ENCODE measurements around the gene BAIAP2L2. TPM values are rescaled to one million over a fixed set of nuclear protein-coding genes. Genes with fewer than 3 reads are reported as not detected.

Gene BAIAP2L2
- total and polyA plus RNA-seq, 2 experiments from 2014 or later, result 4.4 to 8.2 TPM

GRCh38 chr22:38142606-38143005 is 32.1 kb upstream of the BAIAP2L2 start:
- no peak overlapping the region for H3K4me2 ChIP-seq
- TF ChIP-seq CTCF (IDR thresholded peaks at IDR 0.05; ENCODE audit: poor library complexity), result no peak
- TF ChIP-seq EZH2 (IDR thresholded peaks at IDR 0.05; ENCODE audit: borderline replicate concordance), result no peak
- TF ChIP-seq EZH2phosphoT487 (IDR thresholded peaks at IDR 0.05; ENCODE audit: low read depth, severe bottlenecking, unreplicated experiment), result no peak
- H3K9me2 ChIP-seq (replicated peaks; ENCODE audit: insufficient read depth), result no peaks in the 10 kb centered on the region
- H4K20me1 ChIP-seq (ENCODE audit: insufficient read depth, poor library complexity, severe bottlenecking), result no peaks in the 10 kb centered on the region
- no peaks in the 10 kb centered on the region for H3K9me3 ChIP-seq (ENCODE audit: low read depth)
- H3K27ac ChIP-seq, result no peak overlapping the region
- no peaks in the 10 kb centered on the region for H3K36me3 ChIP-seq (replicated peaks; ENCODE audit: insufficient read depth, low read depth)
- DNase-seq (ENCODE audit: low spot score), result no peak
- H3K79me2 ChIP-seq, result no peaks in the 10 kb centered on the region
- no peak overlapping the region for H3K4me3 ChIP-seq
- 89% methylated on average over 5 of the region's 5 CpGs for WGBS (ENCODE audit: low lambda C conversion rate, missing lambda C conversion rate)
- H2AFZ ChIP-seq, result no peak overlapping the region
- no peaks in the 10 kb centered on the region for H3K4me1 ChIP-seq (ENCODE audit: insufficient read depth)
- H3K27me3 ChIP-seq, result no peaks in the 10 kb centered on the region

- DNase-seq (ENCODE audit: low spot score), result no peak
- Histone ChIP-seq H3K4me2 (no peak overlapping the region), H3K9me3 (ENCODE audit: low read depth) (no peaks in the 10 kb centered on the region), H4K20me1 (ENCODE audit: insufficient read depth, poor library complexity, severe bottlenecking) (no peaks in the 10 kb centered on the region), H3K36me3 (replicated peaks; ENCODE audit: insufficient read depth, low read depth) (no peaks in the 10 kb centered on the region), H3K4me3 (no peak overlapping the region), H2AFZ (no peak overlapping the region), H3K4me1 (ENCODE audit: insufficient read depth) (no peaks in the 10 kb centered on the region), H3K79me2 (no peaks in the 10 kb centered on the region), H3K27ac (no peak overlapping the region), H3K27me3 (no peaks in the 10 kb centered on the region), H3K9me2 (replicated peaks; ENCODE audit: insufficient read depth) (no peaks in the 10 kb centered on the region)
- WGBS (ENCODE audit: low lambda C conversion rate, missing lambda C conversion rate), result 95% methylated on average over 16 of the region's 16 CpGs
- no peak for TF ChIP-seq CTCF (IDR thresholded peaks at IDR 0.05; ENCODE audit: poor library complexity)
- no peak for TF ChIP-seq EZH2phosphoT487 (IDR thresholded peaks at IDR 0.05; ENCODE audit: low read depth, severe bottlenecking, unreplicated experiment)
- TF ChIP-seq EZH2 (IDR thresholded peaks at IDR 0.05; ENCODE audit: borderline replicate concordance), result no peak
Observed at GRCh38 chr22:38141217-38141973, 30.9 kb upstream of the BAIAP2L2 start.

- 92% methylated on average over 11 of the region's 11 CpGs for WGBS (ENCODE audit: low lambda C conversion rate, missing lambda C conversion rate)
- Histone ChIP-seq H3K4me3 (no peak overlapping the region), H3K4me2 (no peak overlapping the region), H3K27ac (no peak overlapping the region), H4K20me1 (ENCODE audit: insufficient read depth, poor library complexity, severe bottlenecking) (no peaks in the 10 kb centered on the region), H3K36me3 (replicated peaks; ENCODE audit: insufficient read depth, low read depth) (no peaks in the 10 kb centered on the region), H3K9me2 (replicated peaks; ENCODE audit: insufficient read depth) (no peaks in the 10 kb centered on the region), H2AFZ (no peak overlapping the region), H3K4me1 (ENCODE audit: insufficient read depth) (no peaks in the 10 kb centered on the region), H3K27me3 (no peaks in the 10 kb centered on the region), H3K9me3 (ENCODE audit: low read depth) (no peaks in the 10 kb centered on the region), H3K79me2 (no peaks in the 10 kb centered on the region)
- no peak for DNase-seq (ENCODE audit: low spot score)
- TF ChIP-seq EZH2 (IDR thresholded peaks at IDR 0.05; ENCODE audit: borderline replicate concordance) (no peak), CTCF (IDR thresholded peaks at IDR 0.05; ENCODE audit: poor library complexity) (no peak), EZH2phosphoT487 (IDR thresholded peaks at IDR 0.05; ENCODE audit: low read depth, severe bottlenecking, unreplicated experiment) (no peak)
Observed at GRCh38 chr22:38139901-38140300, 29.4 kb upstream of the BAIAP2L2 start.

Data from hepatocyte (in vitro differentiated cells).